Right lobe of liver (tissue), 4 donors: Measurements from ENCODE around the gene ACER3.

Experiments used
- CTCF ChIP-seq, 4 donors: fragments of 200-600 bp in 3 of 4; fragments of 450-650 bp in 1 of 4; IDR thresholded peaks; one replicate each; pipeline versions ENCODE4 v1.5.1 to v1.8.0; 2016 to 2022; ENCODE audit warnings: antibody characterized with exemption in 4 of 4, mild to moderate bottlenecking in 2 of 4
- POLR2A ChIP-seq: fragments of 450-650 bp; IDR thresholded peaks from one replicate; pipeline ENCODE4 v1.6.1; 2017; ENCODE audit warnings: antibody characterized with exemption, mild to moderate bottlenecking
- donor health status: DM: no; HTN: no; CAD: no.
- donor health status: DM: no; HTN: no; CAD: no.
- donor health status: DM: no; HTN: yes; CAD: no.

- peak; percentile 70 to 78 (median 76) for TF ChIP-seq CTCF (IDR thresholded peaks at IDR 0.05)
- no peak for TF ChIP-seq POLR2A
Observed at GRCh38 chr11:77047007-77047927, 186.5 kb downstream of the ACER3 start.
